Activated CD4-positive, alpha-beta T cell treated with anti-CD3 and anti-CD28 coated beads, Interleukin-2, Interleukin-4, amounts not matched to agents 100 ng/mL and 50 ng/mL, durations not matched to agents 16 hours and 8 hours (primary cell): Measurements from ENCODE around the gene EFNA3.
"Not testable (repeated sequence)": the region's sequence is repeated elsewhere in the genome, so short reads cannot be mapped to it uniquely, and the experiment has no call there.

Experiments
- DNase-seq: peaks from one replicate; pipeline ENCODE4 v3.0.0-alpha.2; 2020; ENCODE audit warnings: low spot score

Gene EFNA3

GRCh38 chr1:155110826-155111225 is 32.2 kb downstream of the EFNA3 start:
- no peak for DNase-seq

DNA sequence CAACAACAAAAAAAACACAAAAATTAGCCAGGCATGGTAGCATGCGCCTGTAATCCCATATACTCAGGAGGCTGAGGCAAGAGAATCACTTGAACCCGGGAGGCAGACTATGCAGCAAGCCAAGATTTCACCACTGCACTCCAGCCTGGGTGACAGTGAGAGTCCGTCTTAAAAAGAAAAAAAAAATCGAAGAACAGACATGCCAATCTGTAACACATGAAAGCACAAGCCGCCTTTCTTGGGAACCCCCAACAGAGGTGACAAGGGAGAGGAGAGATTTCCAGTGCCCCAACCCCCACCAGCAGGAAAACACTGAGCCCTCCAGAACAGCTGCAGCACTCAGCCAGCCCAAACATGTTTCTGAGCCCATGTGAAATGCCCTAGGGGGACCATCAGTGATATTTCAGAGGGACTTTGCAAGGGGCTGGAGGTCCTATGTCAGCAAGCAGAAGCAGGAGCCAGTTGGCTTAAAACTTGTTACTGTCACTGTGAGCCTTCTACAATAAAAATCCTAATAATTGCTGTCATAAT is 34.9 kb downstream of the EFNA3 start:
- no peak for DNase-seq

- no peak for DNase-seq
Measured at GRCh38 chr1:155116113-155116764, 37.6 kb downstream of the EFNA3 start.

- no peak for DNase-seq
Measured at GRCh38 chr1:155117610-155118009, 39.0 kb downstream of the EFNA3 start.

GRCh38 chr1:155118090-155118489 is 39.5 kb downstream of the EFNA3 start:
- DNase-seq, result not testable (repeated sequence)

DNA sequence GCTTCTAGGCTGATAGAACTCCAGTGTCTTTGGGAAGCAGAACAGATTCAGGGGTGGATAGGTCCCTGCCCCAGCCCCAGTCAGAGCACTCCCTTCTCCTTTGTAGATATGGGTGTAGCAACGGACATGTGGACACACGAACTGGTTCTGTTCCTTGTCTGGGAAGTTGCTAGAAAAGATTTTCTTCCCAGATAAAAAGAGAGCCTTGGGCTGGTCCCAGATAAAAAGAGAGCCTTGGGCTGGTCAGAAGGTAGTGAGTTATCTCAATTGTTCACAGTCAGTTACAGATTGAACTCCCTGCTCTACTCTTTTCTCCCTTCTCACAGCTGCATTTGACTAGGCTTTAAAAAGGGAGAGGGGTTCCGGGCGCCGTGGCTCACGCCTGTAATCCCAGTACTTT is 41.6 kb downstream of the EFNA3 start:
- DNase-seq, result no peak

- no peak for DNase-seq
Measured at GRCh38 chr1:155121249-155121648, 42.6 kb downstream of the EFNA3 start.

- DNase-seq, result no peak
Measured at GRCh38 chr1:155122308-155122707, 43.7 kb downstream of the EFNA3 start.

DNA sequence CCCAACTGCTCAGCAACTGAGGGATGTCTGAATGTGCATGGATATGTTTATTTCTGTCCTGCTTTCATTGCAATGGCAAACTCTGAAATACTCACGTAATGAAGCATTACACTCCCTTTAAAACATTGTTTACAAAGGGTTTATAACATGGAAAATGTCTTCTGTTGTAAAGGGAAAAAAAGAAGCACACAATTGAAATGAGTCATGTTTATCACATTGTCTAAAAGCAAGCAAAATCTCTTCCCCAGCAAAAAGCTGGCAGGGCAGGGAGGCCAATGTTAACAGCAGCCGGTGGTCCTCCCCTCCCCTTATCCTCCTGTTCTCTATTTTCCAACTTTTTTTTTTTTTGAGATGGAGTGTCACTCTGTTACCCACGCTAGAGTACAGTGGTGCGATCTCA is 45.2 kb downstream of the EFNA3 start:
- no peak for DNase-seq

GRCh38 chr1:155124503-155125463 is 46.1 kb downstream of the EFNA3 start:
- DNase-seq, result no peak

DNA sequence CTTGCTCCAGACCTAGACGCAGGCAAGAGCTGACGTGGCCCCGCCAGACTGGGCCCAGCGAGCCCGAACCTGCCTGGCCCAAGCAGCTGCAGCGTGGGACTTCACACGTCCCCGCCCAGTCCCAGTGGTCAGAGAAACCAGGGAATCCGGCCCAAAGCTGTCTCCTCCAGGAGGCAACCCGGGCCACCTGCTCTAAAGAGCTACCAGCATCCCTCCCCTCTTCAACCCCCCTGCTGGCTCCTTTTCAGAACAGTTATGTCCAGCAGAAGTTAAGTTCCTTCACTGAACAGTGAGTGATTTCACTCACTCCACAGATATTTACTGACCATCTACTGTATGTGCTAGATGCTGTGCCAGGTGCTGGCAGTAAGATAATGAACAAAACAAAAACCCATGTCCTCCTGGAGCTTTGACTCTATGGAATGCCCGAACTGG is 46.9 kb downstream of the EFNA3 start:
- DNase-seq, result no peak

- no peak for DNase-seq
Measured at GRCh38 chr1:155125946-155126555, 47.4 kb downstream of the EFNA3 start.

DNA sequence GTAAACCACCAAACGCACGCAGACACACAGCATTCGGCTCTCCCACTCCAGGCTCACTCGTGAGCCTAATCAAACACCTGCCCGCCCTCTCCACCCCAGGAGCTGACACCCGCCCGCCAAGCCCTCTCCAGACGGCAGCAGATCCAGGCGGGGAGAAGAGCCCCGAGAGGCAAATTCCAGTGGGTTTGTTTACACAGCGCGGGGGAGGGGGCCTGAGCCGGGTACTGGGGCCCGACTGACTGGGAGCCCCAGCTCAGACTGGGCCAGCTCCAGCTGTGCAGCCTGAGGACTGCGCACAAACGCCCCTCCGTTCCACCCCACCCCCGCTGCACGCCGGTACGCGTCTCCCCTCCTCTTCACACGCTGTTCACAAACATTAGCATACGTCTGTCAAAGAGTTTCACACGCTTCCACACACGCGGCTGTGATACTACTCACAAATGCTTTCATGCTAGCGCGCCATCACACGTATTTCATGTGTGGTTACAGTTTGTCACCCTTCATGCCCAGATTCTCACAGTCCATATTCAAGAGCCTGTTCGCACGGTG is 48.0 kb downstream of the EFNA3 start:
- no peak for DNase-seq

DNA sequence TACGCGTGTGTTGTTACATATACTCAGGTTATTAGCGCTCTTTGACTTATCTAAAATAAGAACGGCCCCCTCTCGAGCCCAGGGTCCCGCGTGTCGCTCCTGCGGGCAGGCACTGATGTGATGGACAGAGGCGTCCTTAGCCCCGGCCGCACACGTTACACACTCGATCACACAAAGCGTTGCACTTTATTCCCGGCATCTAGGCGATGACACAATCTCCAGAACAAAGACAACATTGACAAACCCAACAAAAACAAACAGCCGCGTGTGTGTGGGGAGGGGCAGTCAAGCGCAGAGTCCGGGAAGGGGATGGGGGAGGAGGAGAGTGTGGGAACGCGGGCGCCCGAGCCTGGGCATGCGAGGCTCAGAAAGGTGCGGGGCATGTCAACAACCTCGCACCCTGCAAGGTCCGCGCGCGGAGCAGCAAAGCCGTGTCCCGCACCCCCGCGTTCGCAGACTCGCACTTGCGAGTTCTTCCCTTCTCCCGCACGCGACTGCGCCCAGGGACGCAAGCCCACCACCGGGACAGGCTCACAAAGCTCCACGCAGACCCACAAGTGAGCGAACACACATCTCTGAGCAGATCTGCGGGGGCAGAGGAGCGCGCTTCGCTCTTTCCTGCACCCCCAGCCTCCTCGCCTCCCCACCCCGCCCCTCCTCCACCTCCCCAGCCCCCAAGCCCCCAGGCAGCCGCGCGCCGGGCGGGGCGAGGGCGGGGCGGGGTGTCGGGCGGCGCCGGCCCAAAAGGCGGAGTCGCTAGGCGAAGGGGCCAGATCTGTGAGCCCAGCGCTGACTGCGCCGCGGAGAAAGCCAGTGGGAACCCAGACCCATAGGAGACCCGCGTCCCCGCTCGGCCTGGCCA is 48.7 kb downstream of the EFNA3 start, which contains the start of gene EFNA1:
Gene EFNA1 (plus strand): TSS at position 772 of the 862 bp plus-strand sequence. CDS start 102 bp downstream, outside the sequence.
- no peak for DNase-seq

- DNase-seq, result no peak
Measured at GRCh38 chr1:155127967-155128754, 49.5 kb downstream of the EFNA3 start.

- no peak for DNase-seq
Measured at GRCh38 chr1:155128755-155129473, 50.3 kb downstream of the EFNA3 start.

GRCh38 chr1:155130272-155131006 is 51.8 kb downstream of the EFNA3 start:
- DNase-seq, result no peak

DNA sequence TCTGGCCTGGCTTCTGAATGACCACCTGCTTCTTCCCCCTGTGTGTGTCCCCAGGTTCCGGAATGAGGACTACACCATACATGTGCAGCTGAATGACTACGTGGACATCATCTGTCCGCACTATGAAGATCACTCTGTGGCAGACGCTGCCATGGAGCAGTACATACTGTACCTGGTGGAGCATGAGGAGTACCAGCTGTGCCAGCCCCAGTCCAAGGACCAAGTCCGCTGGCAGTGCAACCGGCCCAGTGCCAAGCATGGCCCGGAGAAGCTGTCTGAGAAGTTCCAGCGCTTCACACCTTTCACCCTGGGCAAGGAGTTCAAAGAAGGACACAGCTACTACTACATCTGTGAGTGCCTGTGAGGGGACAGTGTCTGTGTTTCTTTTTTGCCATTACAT is 52.6 kb downstream of the EFNA3 start:
- no peak for DNase-seq

DNA sequence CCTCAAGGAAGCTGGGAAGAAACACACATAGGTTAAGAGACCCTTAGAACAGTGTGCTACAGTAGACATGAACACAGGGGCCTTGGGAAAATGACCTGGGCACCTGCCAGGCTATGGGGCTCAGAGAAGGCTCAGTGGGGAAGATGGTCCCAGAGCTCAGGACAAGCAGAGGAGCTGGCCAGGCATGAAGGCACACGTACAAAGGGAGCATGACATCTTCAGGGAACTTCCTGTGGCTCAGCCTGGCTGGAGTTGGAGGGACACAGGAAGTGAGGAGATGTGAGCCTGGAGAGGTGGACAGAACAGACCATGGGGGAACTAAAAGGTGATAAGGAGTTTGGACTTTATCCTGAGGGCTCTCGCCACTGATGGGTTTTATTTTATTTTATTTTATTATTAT is 53.2 kb downstream of the EFNA3 start:
- no peak for DNase-seq
